NCI-H2171 treated with DMSO at 0.1 percent for 48 hours (cell line): ENCODE data around the gene PPP1R1C.

Experiments
- DNase-seq: peaks from one replicate; lab custom pipeline; 2025; lab: John Stamatoyannopoulos, UW

The PPP1R1C gene

GRCh38 chr2:182113334-182113733, 127.7 kb downstream of the PPP1R1C start:
- DNase-seq: no peak

- no peak for DNase-seq
These were observed 129.6 kb downstream of the PPP1R1C start for GRCh38 chr2:182115258-182115657.

DNA sequence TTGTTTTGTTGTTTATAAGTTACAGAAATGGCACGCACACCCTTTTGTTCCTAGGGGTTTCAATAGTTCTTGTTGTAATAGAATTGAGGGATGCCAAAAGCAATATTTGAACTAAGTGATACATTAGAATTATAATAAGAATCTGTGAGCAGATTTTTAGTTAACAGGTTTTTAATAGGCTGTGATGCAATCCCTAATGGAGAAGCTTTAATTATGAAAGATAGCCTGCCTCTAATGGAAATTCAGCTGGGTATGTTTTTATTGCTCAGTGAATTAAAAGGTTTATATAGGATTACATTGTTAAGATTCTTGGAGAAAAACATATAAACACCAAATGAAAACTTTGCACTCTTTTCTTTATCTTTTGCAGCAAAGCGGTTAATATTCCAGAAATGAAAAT, 131.1 kb downstream of the PPP1R1C start:
- DNase-seq: no peak

- DNase-seq: no peak
These were observed 131.5 kb downstream of the PPP1R1C start for GRCh38 chr2:182117196-182117595.

DNA sequence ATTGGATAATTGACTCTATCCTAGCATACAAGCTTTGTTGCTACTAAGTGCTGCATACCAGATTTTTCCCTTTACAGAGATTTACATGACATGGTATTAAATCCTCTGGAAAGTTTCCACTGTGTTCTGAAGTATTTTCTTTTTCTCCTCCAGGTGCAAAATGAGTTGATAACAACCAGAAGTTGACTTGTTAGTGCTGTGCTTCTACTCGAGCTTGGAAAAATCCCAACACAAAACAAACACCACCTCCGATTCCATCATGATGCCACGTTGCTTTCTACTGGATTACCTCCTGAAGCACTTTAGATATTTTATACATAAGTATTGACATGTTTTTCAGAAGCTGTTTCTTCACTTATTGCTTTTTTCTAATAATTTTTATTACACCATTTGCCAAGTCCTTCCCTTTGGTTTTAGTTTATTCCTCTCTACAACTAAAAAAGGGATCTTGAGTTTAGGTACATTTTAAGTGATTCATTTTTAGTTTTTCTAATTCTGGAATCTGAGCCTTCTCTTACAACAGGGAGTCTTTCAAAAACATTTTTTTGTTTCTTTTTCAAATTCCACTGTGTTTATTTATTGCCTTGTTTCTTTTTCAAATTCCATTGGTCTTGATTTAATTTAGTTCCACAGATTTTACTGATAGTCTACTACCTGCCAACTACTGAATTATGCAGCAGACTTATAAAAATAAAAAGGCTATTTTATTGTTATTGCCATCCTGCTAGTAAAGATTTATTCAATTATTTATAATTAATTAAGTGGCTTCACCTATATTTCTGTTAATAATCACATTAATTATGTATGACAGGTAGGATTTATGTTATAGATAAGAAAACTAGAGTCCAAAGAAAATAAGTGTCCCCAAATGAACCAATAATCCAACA, 143.4 kb downstream of the PPP1R1C start:
- no peak for DNase-seq

DNA sequence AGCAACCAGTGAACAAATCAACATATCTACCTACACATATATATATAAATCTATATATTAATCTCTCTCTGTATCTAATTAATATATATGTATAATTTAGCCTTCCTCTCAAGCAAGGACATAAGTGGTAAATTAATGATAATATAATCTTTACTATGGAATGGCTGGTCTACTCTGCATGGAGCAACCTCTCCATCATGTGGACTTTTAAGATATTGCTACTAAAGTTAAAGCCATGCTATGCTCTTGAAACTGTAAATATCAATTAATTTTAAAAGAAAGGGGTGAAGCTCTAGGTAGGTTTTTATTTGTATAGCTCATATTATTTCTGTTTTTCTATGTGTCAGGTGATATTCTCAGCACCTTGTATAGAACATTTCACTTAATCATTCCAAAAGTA, 147.0 kb downstream of the PPP1R1C start:
- no peak for DNase-seq

- DNase-seq: no peak
These were observed 147.7 kb downstream of the PPP1R1C start for GRCh38 chr2:182133195-182133891.

GRCh38 chr2:182134201-182134600, 148.5 kb downstream of the PPP1R1C start:
- DNase-seq: no peak

GRCh38 chr2:182142062-182142461, 156.4 kb downstream of the PPP1R1C start:
- DNase-seq: no peak

- no peak for DNase-seq
These were observed 158.6 kb downstream of the PPP1R1C start for GRCh38 chr2:182144041-182144775.

- no peak for DNase-seq
These were observed 159.1 kb downstream of the PPP1R1C start for GRCh38 chr2:182144776-182145165.

- DNase-seq: no peak
These were observed 162.7 kb downstream of the PPP1R1C start for GRCh38 chr2:182148344-182148743.

DNA sequence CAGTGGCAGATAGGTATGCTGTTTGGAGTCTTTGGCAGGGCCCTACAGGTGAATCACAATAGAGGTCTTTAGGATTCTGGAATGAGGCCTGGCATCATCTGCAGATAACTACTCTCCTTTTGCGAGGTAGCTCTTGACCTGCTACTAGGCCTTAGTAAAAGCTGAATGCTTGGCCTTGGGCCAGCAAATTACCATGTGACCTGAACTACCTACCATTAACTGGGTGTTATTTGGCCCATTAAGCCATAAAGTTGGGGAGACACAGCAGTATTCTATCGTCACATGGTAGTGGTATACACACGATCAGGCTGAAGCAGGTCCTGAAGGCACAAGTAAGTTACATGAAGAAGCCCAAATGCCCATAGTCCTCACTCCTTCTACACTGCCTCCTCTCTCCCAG, 178.2 kb downstream of the PPP1R1C start:
- no peak for DNase-seq

DNA sequence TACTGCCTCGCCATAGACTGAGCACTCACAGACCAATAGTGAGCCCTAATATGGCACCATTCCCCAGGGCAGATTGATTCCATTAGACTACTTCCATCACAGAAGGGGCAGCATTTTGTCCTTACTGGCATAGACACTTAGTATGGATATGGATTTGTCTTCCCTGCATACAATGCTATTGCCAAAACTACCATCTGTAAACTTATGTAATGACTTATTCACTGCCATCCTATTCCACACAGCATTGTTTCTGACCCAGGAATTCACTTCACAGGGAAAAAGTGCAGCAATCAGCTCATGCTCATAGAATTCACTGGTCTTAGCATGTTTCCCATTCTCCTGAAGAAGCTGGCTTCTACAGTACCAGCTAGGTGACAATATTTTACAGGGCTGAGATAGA, 179.0 kb downstream of the PPP1R1C start:
- DNase-seq: no peak

DNA sequence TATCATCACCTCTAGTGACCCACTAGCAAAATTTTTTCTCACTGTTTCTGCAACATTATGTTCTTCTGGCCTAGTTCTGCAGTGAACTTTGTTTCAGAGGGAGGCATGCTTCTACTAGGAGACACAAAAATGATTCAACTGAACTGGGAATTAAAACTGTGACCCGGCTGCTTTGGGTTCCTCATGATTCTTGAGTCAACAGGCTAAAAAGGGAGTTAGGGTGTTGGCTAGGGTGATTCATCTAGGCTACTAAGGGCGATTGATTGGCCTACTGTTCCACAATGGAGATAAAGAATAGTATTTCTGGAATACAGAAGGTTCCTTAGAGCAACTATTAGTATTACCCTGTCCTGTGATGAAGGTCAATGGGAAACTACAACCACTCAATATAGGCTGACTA, 179.5 kb downstream of the PPP1R1C start:
- no peak for DNase-seq

DNA sequence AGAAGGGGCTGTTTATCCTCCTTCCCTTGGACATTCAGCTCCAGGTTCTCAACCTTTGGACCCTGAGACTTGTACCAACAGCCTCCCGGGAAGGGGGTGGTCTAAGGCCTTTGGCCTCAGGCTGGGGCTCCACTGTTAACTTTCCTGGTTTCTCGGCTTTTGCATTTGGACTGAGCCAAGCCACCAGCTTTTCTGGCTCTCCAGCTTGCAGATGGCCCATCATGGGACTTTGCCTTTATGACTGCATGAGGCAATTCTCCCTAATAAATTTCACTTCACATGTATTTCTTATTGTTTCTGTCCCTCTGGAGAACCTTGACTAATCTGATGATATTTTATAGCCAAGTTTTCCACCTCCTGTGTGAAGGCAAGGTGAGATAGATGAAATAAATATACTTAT, 180.8 kb downstream of the PPP1R1C start:
- DNase-seq: no peak

DNA sequence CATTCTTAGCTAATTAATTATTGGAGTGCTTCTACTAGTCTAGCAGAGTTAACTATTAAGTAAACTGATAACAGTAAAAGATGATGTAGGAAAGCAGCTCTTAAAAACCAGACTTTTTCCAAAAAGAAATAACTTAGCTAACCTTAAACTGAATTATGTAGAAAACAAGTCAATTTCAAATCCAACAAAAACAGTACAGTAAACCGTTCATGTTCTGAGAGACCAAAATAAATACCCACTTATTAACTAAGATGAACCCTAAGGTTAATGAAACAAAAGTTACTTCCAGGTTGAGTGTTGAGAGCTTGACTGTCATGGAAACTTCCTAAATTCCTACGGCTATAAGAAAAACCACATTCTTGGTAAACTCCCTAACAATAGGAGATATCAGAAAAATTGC, 181.2 kb downstream of the PPP1R1C start:
- no peak for DNase-seq
